OCI-LY7 (cell line): ENCODE results near the gene NRAP. TPM values are rescaled to one million over a fixed set of nuclear protein-coding genes. Genes with fewer than 3 reads are reported as not detected.

Experiments used
- BruUV-seq: library from RNA; stranded (reverse); fragments of 400-500 nt; replicated peaks from 2 replicates; lab custom pipeline; 2021; lab: Mats Ljungman, UMichigan
- CTCF ChIA-PET: fragments of 300-600 bp; sonication (Branson Sonifier 250); formaldehyde crosslinking; loops from one replicate; lab custom pipeline; 2022; ENCODE audit warnings: antibody characterized with exemption; ENCODE audit not compliant: unreplicated experiment; lab: Charles Lee
- POLR2A ChIA-PET: fragments of 300-600 bp; sonication (Branson Sonifier 250); formaldehyde crosslinking; loops from one replicate; lab custom pipeline; 2022; ENCODE audit warnings: antibody characterized with exemption; lab: Charles Lee
- DNase-seq: peaks from one replicate; pipeline ENCODE4 v3.0.0-alpha.2; 2015; ENCODE audit warnings: low spot score
- H2AFZ ChIP-seq: fragments of 200-600 bp; sonication (generic), shearing (Covaris generic); 2 replicates; pipeline ENCODE4 v1.6.1; 2014; ENCODE audit warnings: mild to moderate bottlenecking, antibody characterized with exemption, low read length, moderate library complexity
- H3K27ac ChIP-seq: fragments of 200-600 bp; sonication (generic); 2 replicates; pipeline ENCODE4 v1.5.1; 2014; ENCODE audit warnings: mixed run types, low read depth, mild to moderate bottlenecking, moderate library complexity, low read length, inconsistent platforms; ENCODE audit not compliant: poor library complexity, severe bottlenecking
- H3K36me3 ChIP-seq: fragments of 200-600 bp; sonication (generic); 2 replicates; pipeline ENCODE4 v1.6.1; 2014; ENCODE audit warnings: mild to moderate bottlenecking, antibody characterized with exemption, low read length, moderate library complexity, mixed read lengths; ENCODE audit not compliant: insufficient read depth
- H3K4me1 ChIP-seq: fragments of 200-600 bp; sonication (generic); 2 replicates; pipeline ENCODE4 v1.5.1; 2014; ENCODE audit warnings: mild to moderate bottlenecking, low read length; ENCODE audit not compliant: insufficient read depth, poor library complexity, severe bottlenecking
- H3K4me2 ChIP-seq: fragments of 200-600 bp; sonication (generic); 2 replicates; pipeline ENCODE4 v1.6.1; 2014; ENCODE audit warnings: mild to moderate bottlenecking, low read length
- H3K4me3 ChIP-seq: fragments of 200-600 bp; sonication (generic); 2 replicates; pipeline ENCODE4 v1.5.1; 2014; ENCODE audit warnings: mild to moderate bottlenecking, low read depth, low read length; ENCODE audit not compliant: poor library complexity, severe bottlenecking
- H3K79me2 ChIP-seq: fragments of 200-600 bp; sonication (generic); 2 replicates; pipeline ENCODE4 v1.6.1; 2016; ENCODE audit warnings: low read depth, mild to moderate bottlenecking, low read length, moderate library complexity, mixed read lengths; ENCODE audit not compliant: insufficient read depth
- H3K9me2 ChIP-seq: fragments of 200-600 bp; sonication (generic); 2 replicates; pipeline ENCODE4 v1.6.1; 2016; ENCODE audit warnings: mild to moderate bottlenecking, low read length, mixed read lengths; ENCODE audit not compliant: insufficient read depth
- H3K9me3 ChIP-seq: fragments of 200-600 bp; sonication (generic); 2 replicates; pipeline ENCODE4 v1.6.1; 2014; ENCODE audit warnings: mild to moderate bottlenecking, mixed run types, low read length, mixed read lengths
- H4K20me1 ChIP-seq: fragments of 200-600 bp; sonication (generic); 2 replicates; pipeline ENCODE4 v1.6.1; 2014; ENCODE audit warnings: mild to moderate bottlenecking, antibody characterized with exemption, low read length, moderate library complexity, mixed read lengths; ENCODE audit not compliant: insufficient read depth
- EZH2phosphoT487 ChIP-seq: fragments of 200-600 bp; sonication (generic); IDR thresholded peaks from 2 replicates; pipeline ENCODE4 v1.6.1; 2018; ENCODE audit warnings: low read depth, borderline replicate concordance, mild to moderate bottlenecking, mixed run types, antibody characterized with exemption, low read length, moderate library complexity, mixed read lengths
- intact Hi-C: fragments of 100-400 bp; cut with micrococcal nuclease; formaldehyde crosslinking; loops from one replicate; pipeline ENCODE4 v1.10.0; 2022; ENCODE audit not compliant: unreplicated experiment
- total RNA-seq, 2 experiments: library from RNA; depleted of rRNA in 1 of 2; stranded (reverse); fragments of >200 nt in 1 of 2; shearing (Covaris generic) in 1 of 2; gene quantifications; 2 replicates each; pipeline ENCODE4 v1.2.3, GENCODE V29; 2014 to 2022
- TF ChIP-seq, protein P1 (sequence below): fragments of 200-600 bp; sonication (generic); conservative IDR thresholded peaks from 2 replicates; pipeline ENCODE4 v1.5.1; 2014; ENCODE audit warnings: mild to moderate bottlenecking, antibody characterized with exemption, low read length, moderate library complexity, mixed read lengths

NRAP gene
- total RNA-seq, 2 experiments from 2014 or later, result not detected

DNA sequence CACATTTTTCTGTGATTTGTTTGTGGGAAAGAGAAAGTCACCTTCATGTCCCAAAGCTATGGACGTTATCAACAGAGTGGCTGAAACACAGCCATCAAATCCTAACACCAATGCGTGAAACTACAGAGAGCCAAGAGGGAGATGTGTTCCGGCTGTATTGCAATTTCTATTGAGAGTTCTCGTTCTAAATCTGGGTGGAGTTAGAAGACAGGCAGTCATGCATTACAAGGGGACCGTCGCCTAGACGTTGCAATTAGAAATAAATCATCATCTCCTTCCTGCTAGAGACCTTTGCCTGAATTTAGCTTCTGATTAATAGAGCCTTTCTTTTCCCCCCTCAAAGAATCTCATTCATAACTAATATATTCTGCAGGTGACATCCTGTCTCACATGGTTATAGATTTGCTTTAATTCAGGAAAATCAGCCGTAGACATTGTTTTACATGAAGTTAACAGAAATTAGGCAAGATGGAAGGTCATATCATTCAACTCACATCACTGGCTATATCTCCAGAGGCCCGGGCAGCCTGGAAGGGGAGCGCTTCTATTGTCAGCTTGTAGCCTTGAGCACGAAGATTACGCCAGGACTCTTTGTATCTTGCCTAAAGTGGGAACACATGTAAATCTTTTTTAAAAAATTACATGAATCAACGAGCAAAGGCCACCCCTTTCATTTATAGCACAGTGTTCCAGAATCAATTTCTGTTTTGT, 58.4 kb downstream of the NRAP start:
- DNase-seq, result no peak
- no peak overlapping the region for H3K27ac ChIP-seq
- BruUV-seq, result no TSS peak

GRCh38 chr10:113604572-113604971, 59.3 kb downstream of the NRAP start:
- ChIA-PET CTCF (no interaction called here), POLR2A (interaction anchor here (0.6 kb wide), 1 partner anchor 8 kb away, joined by 3 read pairs; no protein-coding TSS in a partner anchor)
- no peak overlapping the region for H3K4me3 ChIP-seq
- no peaks in the 10 kb centered on the region for H3K36me3 ChIP-seq
- no peak overlapping the region for H2AFZ ChIP-seq
- intact Hi-C loops, result no loop called here
- H3K4me2 ChIP-seq, result no peak overlapping the region
- no peaks in the 10 kb centered on the region for H3K4me1 ChIP-seq
- H4K20me1 ChIP-seq, result no peaks in the 10 kb centered on the region
- no peak overlapping the region for H3K27ac ChIP-seq
- H3K9me2 ChIP-seq, result no peaks in the 10 kb centered on the region
- no peak for DNase-seq
- TF ChIP-seq, protein P1, sequence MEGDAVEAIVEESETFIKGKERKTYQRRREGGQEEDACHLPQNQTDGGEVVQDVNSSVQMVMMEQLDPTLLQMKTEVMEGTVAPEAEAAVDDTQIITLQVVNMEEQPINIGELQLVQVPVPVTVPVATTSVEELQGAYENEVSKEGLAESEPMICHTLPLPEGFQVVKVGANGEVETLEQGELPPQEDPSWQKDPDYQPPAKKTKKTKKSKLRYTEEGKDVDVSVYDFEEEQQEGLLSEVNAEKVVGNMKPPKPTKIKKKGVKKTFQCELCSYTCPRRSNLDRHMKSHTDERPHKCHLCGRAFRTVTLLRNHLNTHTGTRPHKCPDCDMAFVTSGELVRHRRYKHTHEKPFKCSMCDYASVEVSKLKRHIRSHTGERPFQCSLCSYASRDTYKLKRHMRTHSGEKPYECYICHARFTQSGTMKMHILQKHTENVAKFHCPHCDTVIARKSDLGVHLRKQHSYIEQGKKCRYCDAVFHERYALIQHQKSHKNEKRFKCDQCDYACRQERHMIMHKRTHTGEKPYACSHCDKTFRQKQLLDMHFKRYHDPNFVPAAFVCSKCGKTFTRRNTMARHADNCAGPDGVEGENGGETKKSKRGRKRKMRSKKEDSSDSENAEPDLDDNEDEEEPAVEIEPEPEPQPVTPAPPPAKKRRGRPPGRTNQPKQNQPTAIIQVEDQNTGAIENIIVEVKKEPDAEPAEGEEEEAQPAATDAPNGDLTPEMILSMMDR, result no peak
- TF ChIP-seq EZH2phosphoT487, result no peak
- BruUV-seq, result no TSS peak
- no peaks in the 10 kb centered on the region for H3K9me3 ChIP-seq
- no peaks in the 10 kb centered on the region for H3K79me2 ChIP-seq

More for the DNA sequence above, 58.4 kb downstream of the NRAP start:
- Histone ChIP-seq H2AFZ (no peak overlapping the region), H3K9me3 (no peaks in the 10 kb centered on the region), H3K4me2 (no peak overlapping the region), H3K9me2 (no peaks in the 10 kb centered on the region), H3K79me2 (no peaks in the 10 kb centered on the region), H4K20me1 (no peaks in the 10 kb centered on the region), H3K4me3 (no peak overlapping the region), H3K36me3 (no peaks in the 10 kb centered on the region), H3K4me1 (no peaks in the 10 kb centered on the region)
- ChIA-PET POLR2A (interaction anchor here (0.6 kb wide), 1 partner anchor 9 kb away, joined by 3 read pairs; no protein-coding TSS in a partner anchor), CTCF (no interaction called here)
- TF ChIP-seq EZH2phosphoT487, result no peak
- TF ChIP-seq, protein P1, result no peak
- intact Hi-C loops, result no loop called here

DNA sequence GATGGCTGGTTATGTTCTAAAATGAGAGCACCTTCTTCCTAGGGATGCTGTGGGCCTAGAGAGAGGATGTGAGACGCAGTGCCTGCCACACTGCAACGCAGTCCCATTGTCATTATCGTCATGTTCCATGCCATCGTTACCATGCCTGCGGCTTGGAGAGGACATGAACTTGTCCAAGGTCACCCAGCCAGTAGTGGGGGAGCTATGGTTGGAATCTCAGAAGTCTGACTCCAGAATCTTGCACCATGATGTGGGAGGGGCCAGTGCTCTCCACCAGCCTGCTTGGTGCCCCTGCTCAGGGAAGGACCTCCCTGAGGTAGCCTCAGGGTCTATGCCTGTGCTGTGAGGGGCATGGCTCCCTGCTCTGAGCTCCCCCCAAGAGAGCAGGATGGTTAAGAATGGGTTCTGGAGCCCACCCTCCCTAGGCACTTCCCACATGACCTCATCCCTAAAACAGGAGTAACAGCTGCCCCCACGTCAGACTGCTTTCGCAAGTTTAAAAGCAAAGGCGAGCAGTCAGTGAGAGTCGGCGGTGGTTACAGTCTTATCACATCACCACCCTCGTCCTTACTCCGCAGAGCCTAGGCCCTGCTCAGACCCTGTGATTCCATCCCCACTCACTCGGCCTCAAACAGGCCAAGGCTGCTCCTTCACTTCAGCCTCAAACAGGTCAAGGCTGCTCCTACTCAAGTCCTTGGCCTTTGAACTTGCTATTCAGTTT, 60.6 kb downstream of the NRAP start:
- Histone ChIP-seq H2AFZ (no peak overlapping the region), H3K4me1 (no peaks in the 10 kb centered on the region), H3K27ac (no peak overlapping the region), H3K36me3 (no peaks in the 10 kb centered on the region), H3K9me2 (no peaks in the 10 kb centered on the region), H3K79me2 (no peaks in the 10 kb centered on the region), H4K20me1 (no peaks in the 10 kb centered on the region), H3K9me3 (no peaks in the 10 kb centered on the region), H3K4me3 (no peak overlapping the region), H3K4me2 (no peak overlapping the region)
- POLR2A ChIA-PET, result interaction anchor here (1.0 kb wide), 1 partner anchor 77 kb away, joined by 3 read pairs; no protein-coding TSS in a partner anchor
- DNase-seq, result no peak
- TF ChIP-seq, protein P1, result no peak
- TF ChIP-seq EZH2phosphoT487, result no peak
- no TSS peak for BruUV-seq
- intact Hi-C loops, result no loop called here
- CTCF ChIA-PET, result no interaction called here
